Loucy (cell line): ENCODE data around the gene ATF2.

Experiments used
- CTCF ChIP-seq: fragments of 200-600 bp; sonication (generic); conservative IDR thresholded peaks from 2 replicates; pipeline ENCODE4 v1.5.1; 2014; ENCODE audit warnings: mild to moderate bottlenecking, antibody characterized with exemption, low read length
- EZH2phosphoT487 ChIP-seq: fragments of 200-600 bp; IDR thresholded peaks from 2 replicates; pipeline ENCODE4 v1.6.1; 2018; ENCODE audit warnings: antibody characterized with exemption, mild to moderate bottlenecking, moderate library complexity, borderline replicate concordance

- no peak for TF ChIP-seq CTCF
- no peak for TF ChIP-seq EZH2phosphoT487
These were observed at the start of gene ATF2 for GRCh38 chr2:175167792-175168563.
